C4-2B (cell line): ENCODE measurements around the gene MEGF11.

Experiments
- CTCF ChIP-seq: fragments of 450-650 bp; conservative IDR thresholded peaks from 2 replicates; pipeline ENCODE4 v1.5.1; 2017; ENCODE audit warnings: mild to moderate bottlenecking
- ZFX ChIP-seq: fragments of 450-650 bp; IDR thresholded peaks from 2 replicates; pipeline ENCODE4 v1.6.1; 2017

GRCh38 chr15:66001717-66002426, 251.7 kb downstream of the MEGF11 start:
- TF ChIP-seq CTCF (no peak), ZFX (no peak)
